ENCODE data around the gene U2AF2.

The U2AF2 gene

GRCh38 chr19:55658846-55659459 lies 4.1 kb downstream of the U2AF2 start:
- no peak for DNase-seq (ENCODE audit: low read depth)

- DNase-seq (ENCODE audit: low read depth), result no peak
These were observed 5.0 kb downstream of the U2AF2 start for GRCh38 chr19:55659822-55660221.

GRCh38 chr19:55660404-55660803 lies 5.6 kb downstream of the U2AF2 start:
- DNase-seq (ENCODE audit: low read depth), result no peak

GRCh38 chr19:55660991-55661390 lies 6.2 kb downstream of the U2AF2 start:
- DNase-seq (ENCODE audit: low read depth), result no peak

- no peak for DNase-seq (ENCODE audit: low read depth)
These were observed 7.0 kb downstream of the U2AF2 start for GRCh38 chr19:55661826-55662225.

GRCh38 chr19:55663846-55664536 lies 9.2 kb downstream of the U2AF2 start:
- DNase-seq (ENCODE audit: low read depth), result no peak

- DNase-seq (ENCODE audit: low read depth), result no peak
These were observed 11.6 kb downstream of the U2AF2 start for GRCh38 chr19:55666343-55667005.

- DNase-seq (ENCODE audit: low read depth), result no peak
These were observed 12.2 kb downstream of the U2AF2 start for GRCh38 chr19:55667006-55667381.

GRCh38 chr19:55667511-55667910 lies 12.7 kb downstream of the U2AF2 start:
- DNase-seq (ENCODE audit: low read depth), result no peak

GRCh38 chr19:55667958-55668357 lies 13.1 kb downstream of the U2AF2 start:
- DNase-seq (ENCODE audit: low read depth), result no peak

- no peak for DNase-seq (ENCODE audit: low read depth)
These were observed 13.9 kb downstream of the U2AF2 start for GRCh38 chr19:55668603-55669348.

GRCh38 chr19:55669418-55670279 lies 14.8 kb downstream of the U2AF2 start:
- no peak for DNase-seq (ENCODE audit: low read depth)

GRCh38 chr19:55670280-55671053 lies 15.6 kb downstream of the U2AF2 start:
- no peak for DNase-seq (ENCODE audit: low read depth)

- DNase-seq (ENCODE audit: low read depth), result no peak
These were observed 16.2 kb downstream of the U2AF2 start for GRCh38 chr19:55671054-55671378.

- no peak for DNase-seq (ENCODE audit: low read depth)
These were observed 17.6 kb downstream of the U2AF2 start for GRCh38 chr19:55672418-55672817.

GRCh38 chr19:55673465-55673864 lies 18.6 kb downstream of the U2AF2 start:
- no peak for DNase-seq (ENCODE audit: low read depth)

GRCh38 chr19:55673889-55674288 lies 19.1 kb downstream of the U2AF2 start:
- no peak for DNase-seq (ENCODE audit: low read depth)

GRCh38 chr19:55674459-55674840 lies 19.6 kb downstream of the U2AF2 start:
- no peak for DNase-seq (ENCODE audit: low read depth)

- DNase-seq (ENCODE audit: low read depth), result peak; percentile 98
These were observed 20.2 kb downstream of the U2AF2 start, which contains the start of gene EPN1 for GRCh38 chr19:55674841-55675660. Gene EPN1, plus strand, starts transcription at chr19:55675226. Its CDS starts 3,402 bp downstream, at chr19:55678628.

Data from stimulated activated CD8-positive, alpha-beta memory T cell treated with anti-CD3 and anti-CD28 coated beads, Interleukin-15, amount 100 ng/mL, for 24 hours (primary cell).